Testis (tissue), 3 donors: ENCODE results near the gene PCYOX1L. TPM values are rescaled to one million over a fixed set of nuclear protein-coding genes. Genes with fewer than 3 reads are reported as not detected.

Experiments
- DNase-seq: peaks from one replicate; pipeline ENCODE4 v3.0.0-alpha.2; 2019
- H3K27ac ChIP-seq, 2 donors: fragments of 200-600 bp; sonication (generic); one replicate each; pipeline ENCODE4 v1.5.1; 2019
- H3K27me3 ChIP-seq: fragments of 200-600 bp; sonication (generic); one replicate; pipeline ENCODE4 v1.5.1; 2019
- H3K36me3 ChIP-seq: fragments of 200-600 bp; sonication (generic); one replicate; pipeline ENCODE4 v1.5.1; 2017; ENCODE audit warnings: low read depth; ENCODE audit errors: missing control alignments
- H3K4me1 ChIP-seq: fragments of 200-600 bp; sonication (generic); one replicate; pipeline ENCODE4 v1.5.1; 2019
- H3K4me3 ChIP-seq, 2 donors: fragments of 200-600 bp; sonication (generic); one replicate each; pipeline ENCODE4 v1.5.1; 2017 to 2019
- H3K9me3 ChIP-seq: fragments of 200-600 bp; sonication (generic); one replicate; pipeline ENCODE4 v1.5.1; 2017
- CTCF ChIP-seq, 3 experiments: fragments of 450-650 bp in 2 of 3; fragments of 200-600 bp in 1 of 3; sonication (generic) in 1 of 3; IDR thresholded peaks; one replicate each; pipeline ENCODE4 v1.5.1; 2016 to 2019; ENCODE audit warnings: antibody characterized with exemption in 3 of 3, mild to moderate bottlenecking in 2 of 3, moderate library complexity in 1 of 3
- POLR2A ChIP-seq: fragments of 450-650 bp; IDR thresholded peaks from one replicate; pipeline ENCODE4 v1.6.1; 2017; ENCODE audit warnings: antibody characterized with exemption, mild to moderate bottlenecking, moderate library complexity
- WGBS, 2 donors: methylation state at CpG; one replicate each; pipeline ENCODE4 v1.1.5; 2018; 5-methylcytosine and 5-hydroxymethylcytosine counted together
- intact Hi-C: fragments of 100-400 bp; cut with DNase I; formaldehyde crosslinking; loops from one replicate; pipeline ENCODE4 v1.15.1; 2023; ENCODE audit warnings: low total_unique reads
- polyA plus RNA-seq: library from polyadenylated mRNA; stranded (reverse); fragments of 350-450 nt; fragmentation: Illumina TruSeq; extraction: RNeasy Lipid Tissue Mini Kit (QIAGEN cat#74804); gene quantifications from one replicate; pipeline ENCODE4 v1.2.3, GENCODE V29; 2014; ENCODE audit warnings: low read depth, low replicate concordance; ENCODE audit not compliant: insufficient read depth
- total RNA-seq, 2 donors: library from RNA; depleted of rRNA; stranded (reverse); fragments of >200 nt; gene quantifications; one replicate each; pipeline ENCODE4 v1.2.3, GENCODE V29; 2016

Gene PCYOX1L
- total and polyA plus RNA-seq, 3 donors from 2014 or later = 24.6 to 30.5 (median 29.9) TPM

DNA sequence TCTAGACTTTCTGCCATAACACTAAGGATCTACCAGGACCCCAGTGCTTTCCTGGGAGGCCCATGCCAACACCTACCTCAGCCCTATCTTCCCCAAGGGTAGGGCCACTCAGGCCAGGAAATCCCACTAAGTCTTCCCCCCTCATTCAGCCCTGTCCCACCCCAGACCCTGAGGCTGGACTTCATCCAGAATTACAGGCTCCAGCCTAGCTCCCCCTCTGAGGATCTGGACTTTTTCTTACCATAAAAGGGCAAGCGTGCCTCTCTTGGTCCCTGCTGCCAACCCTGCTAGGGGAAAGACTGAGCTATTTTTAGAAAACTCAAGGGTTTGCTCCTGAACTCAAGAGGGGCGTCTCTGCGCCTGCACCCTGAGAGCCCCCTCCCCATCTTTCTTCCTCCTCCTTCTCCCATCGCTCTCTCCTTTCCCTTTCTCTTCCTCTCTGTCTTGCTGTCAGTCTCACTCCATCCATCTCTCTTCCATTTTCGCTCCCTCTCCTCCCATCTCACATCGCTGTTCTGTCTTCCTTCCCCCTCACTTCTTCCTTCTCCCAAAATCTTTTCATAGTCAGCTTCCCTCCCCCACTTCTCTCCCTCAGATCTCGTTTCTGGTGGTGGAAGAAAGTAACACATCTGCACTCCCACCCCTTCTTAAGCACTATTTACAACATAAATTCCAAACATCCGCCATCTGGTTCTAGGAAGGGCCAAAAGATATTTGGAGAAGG is 59.3 kb downstream of the PCYOX1L start:
- peaks cover 60% of the 10 kb centered on the region for H3K4me1 ChIP-seq
- intact Hi-C loops = loop anchor here (5.0 kb wide), 1 partner anchor 35 kb away; no protein-coding TSS in a partner anchor
- peak overlapping the region; percentile 31 to 95 for H3K27ac ChIP-seq
- DNase-seq = no peak
- H3K36me3 ChIP-seq = no peaks in the 10 kb centered on the region
- no peaks in the 10 kb centered on the region for H3K9me3 ChIP-seq
- no peaks in the 10 kb centered on the region for H3K27me3 ChIP-seq
- no peak for TF ChIP-seq CTCF (IDR thresholded peaks at IDR 0.05)
- no peak for TF ChIP-seq POLR2A
- no peak overlapping the region for H3K4me3 ChIP-seq
- WGBS, 2 donors = 41% methylated on average over 8 of the region's 8 CpGs

GRCh38 chr5:149417711-149418368 is 60.0 kb downstream of the PCYOX1L start:
- DNase-seq = no peak
- Histone ChIP-seq H3K36me3 (no peaks in the 10 kb centered on the region), H3K4me3 (no peak overlapping the region), H3K9me3 (no peaks in the 10 kb centered on the region), H3K27ac (peak overlapping the region; percentile 31 to 95), H3K4me1 (peaks cover 67% of the 10 kb centered on the region), H3K27me3 (no peaks in the 10 kb centered on the region)
- intact Hi-C loops = loop anchor here (5.0 kb wide), 1 partner anchor 36 kb away; no protein-coding TSS in a partner anchor
- 62 to 69% methylated on average over 8 to 9 of the region's 9 CpGs for WGBS, 2 donors
- no peak for TF ChIP-seq CTCF (IDR thresholded peaks at IDR 0.05)
- no peak for TF ChIP-seq POLR2A

- H3K4me3 ChIP-seq = no peak overlapping the region
- no peak for DNase-seq
- intact Hi-C loops = loop anchor here (5.0 kb wide), 1 partner anchor 37 kb away; no protein-coding TSS in a partner anchor
- no peaks in the 10 kb centered on the region for H3K36me3 ChIP-seq
- TF ChIP-seq CTCF (IDR thresholded peaks at IDR 0.05) (no peak), POLR2A (no peak)
- WGBS, 2 donors = 34 to 53% methylated on average over 6 of the region's 6 CpGs
- peak overlapping the region; percentile 31 to 95 for H3K27ac ChIP-seq
- no peaks in the 10 kb centered on the region for H3K27me3 ChIP-seq
- H3K9me3 ChIP-seq = no peaks in the 10 kb centered on the region
- H3K4me1 ChIP-seq = peaks cover 79% of the 10 kb centered on the region
Measured at GRCh38 chr5:149418910-149419531, 61.2 kb downstream of the PCYOX1L start.

Other genes with a start within 250 kb of the PCYOX1L start
- 1 to 10 TPM; 5.6 to 7.6 TPM for gene ABLIM3, start 216.6 kb upstream of the PCYOX1L start, total RNA-seq
- 8.9 TPM for gene ABLIM3, start 216.6 kb upstream of the PCYOX1L start, polyA plus RNA-seq
- 10 to 100 TPM; 10.4 to 12.6 TPM for gene AFAP1L1, start 86.2 kb upstream of the PCYOX1L start, total RNA-seq
- gene AFAP1L1, start 86.2 kb upstream of the PCYOX1L start, polyA plus RNA-seq = 11.9 TPM
- gene GRPEL2, start 12.5 kb upstream of the PCYOX1L start, total RNA-seq = 10 to 100 TPM; 13.3 to 14.3 TPM
- 11.6 TPM for gene GRPEL2, start 12.5 kb upstream of the PCYOX1L start, polyA plus RNA-seq
- 10 to 100 TPM in 1 of 2 donors, 1 to 10 TPM in 1; 4.7 to 12.4 TPM for gene IL17B, start 21.2 kb downstream of the PCYOX1L start, total RNA-seq
- 5.0 TPM for gene IL17B, start 21.2 kb downstream of the PCYOX1L start, polyA plus RNA-seq
- 100 to 1,000 TPM; 148 to 192 TPM for gene CSNK1A1, start 193.4 kb downstream of the PCYOX1L start, total RNA-seq
- 129 TPM for gene CSNK1A1, start 193.4 kb downstream of the PCYOX1L start, polyA plus RNA-seq
- gene ARHGEF37, start 223.5 kb downstream of the PCYOX1L start, total RNA-seq = 10 to 100 TPM; 13.4 to 17.8 TPM
- gene ARHGEF37, start 223.5 kb downstream of the PCYOX1L start, polyA plus RNA-seq = 12.9 TPM